ENCODE data around the gene ANK2. TPM values are rescaled to one million over a fixed set of nuclear protein-coding genes. Genes with fewer than 3 reads are reported as not detected.

Gene ANK2
- total RNA-seq, 1 donor from 2014 or later = 14.0 TPM

GRCh38 chr4:113142351-113142750 is 92.9 kb downstream of the ANK2 start:
- H3K27me3 ChIP-seq (ENCODE audit: low read depth) = no peaks in the 10 kb centered on the region
- no peak overlapping the region for H3K4me3 ChIP-seq
- intact Hi-C loops (cut with DNase I) = no loop called here
- H3K36me3 ChIP-seq = no peaks in the 10 kb centered on the region
- H3K27ac ChIP-seq = no peak overlapping the region
- ATAC-seq (no peak), DNase-seq (no peak)
- no peak for TF ChIP-seq CTCF (IDR thresholded peaks at IDR 0.05)
- no peaks in the 10 kb centered on the region for H3K9me3 ChIP-seq
- peaks cover 23% of the 10 kb centered on the region for H3K4me1 ChIP-seq

- H3K36me3 ChIP-seq = no peaks in the 10 kb centered on the region
- ATAC-seq = no peak
- no peak for TF ChIP-seq CTCF (IDR thresholded peaks at IDR 0.05)
- intact Hi-C loops (cut with DNase I) = no loop called here
- no peaks in the 10 kb centered on the region for H3K27me3 ChIP-seq (ENCODE audit: low read depth)
- peaks cover 25% of the 10 kb centered on the region for H3K4me1 ChIP-seq
- H3K4me3 ChIP-seq = no peak overlapping the region
- H3K27ac ChIP-seq = no peak overlapping the region
- DNase-seq = no peak
- H3K9me3 ChIP-seq = no peaks in the 10 kb centered on the region
These were observed 94.6 kb downstream of the ANK2 start for GRCh38 chr4:113144091-113144490.

GRCh38 chr4:113145147-113145518 is 95.7 kb downstream of the ANK2 start:
- Histone ChIP-seq H3K27me3 (ENCODE audit: low read depth) (no peaks in the 10 kb centered on the region), H3K27ac (no peak overlapping the region), H3K9me3 (no peaks in the 10 kb centered on the region), H3K36me3 (no peaks in the 10 kb centered on the region), H3K4me3 (no peak overlapping the region), H3K4me1 (peaks cover 25% of the 10 kb centered on the region)
- intact Hi-C loops (cut with DNase I) = no loop called here
- ATAC-seq = no peak
- TF ChIP-seq CTCF (IDR thresholded peaks at IDR 0.05) = no peak
- no peak for DNase-seq

- peaks cover 25% of the 10 kb centered on the region for H3K4me1 ChIP-seq
- TF ChIP-seq CTCF (IDR thresholded peaks at IDR 0.05) = no peak
- no peaks in the 10 kb centered on the region for H3K9me3 ChIP-seq
- ATAC-seq = peak; percentile 46 to 48
- no peak overlapping the region for H3K4me3 ChIP-seq
- H3K27me3 ChIP-seq (ENCODE audit: low read depth) = no peaks in the 10 kb centered on the region
- intact Hi-C loops (cut with DNase I) = no loop called here
- H3K27ac ChIP-seq = no peak overlapping the region
- no peak for DNase-seq
- no peaks in the 10 kb centered on the region for H3K36me3 ChIP-seq
These were observed 96.3 kb downstream of the ANK2 start for GRCh38 chr4:113145519-113146291.

- Histone ChIP-seq H3K4me1 (peaks cover 25% of the 10 kb centered on the region), H3K36me3 (no peaks in the 10 kb centered on the region), H3K27ac (peak overlapping the region; percentile 47), H3K4me3 (peak overlapping the region; percentile 37), H3K27me3 (ENCODE audit: low read depth) (no peaks in the 10 kb centered on the region), H3K9me3 (no peaks in the 10 kb centered on the region)
- no peak for DNase-seq
- TF ChIP-seq CTCF (IDR thresholded peaks at IDR 0.05) = no peak
- ATAC-seq = peak; percentile 56 to 66
- intact Hi-C loops (cut with DNase I) = no loop called here
These were observed 97.5 kb downstream of the ANK2 start for GRCh38 chr4:113146876-113147358.
